ENCODE results near the gene A3GALT2.

The A3GALT2 gene

GRCh38 chr1:33331444-33332356 is 10.8 kb upstream of the A3GALT2 start:
- no peak for DNase-seq (ENCODE audit: extremely low spot score)
- ChIA-PET CTCF (no interaction called here), POLR2A (no interaction called here)
- TF ChIP-seq NFRKB (IDR thresholded peaks at IDR 0.05): no peak
- TF ChIP-seq BHLHE40 (IDR thresholded peaks at IDR 0.05; ENCODE audit: borderline replicate concordance): no peak
- TF ChIP-seq LEF1 (IDR thresholded peaks at IDR 0.05; ENCODE audit: borderline replicate concordance): no peak
- no peak for TF ChIP-seq HDGF (IDR thresholded peaks at IDR 0.05; ENCODE audit: borderline replicate concordance)
- TF ChIP-seq ZNF384 (IDR thresholded peaks at IDR 0.05): no peak
- TF ChIP-seq CTBP1 (IDR thresholded peaks at IDR 0.05; ENCODE audit: borderline replicate concordance): no peak
- TF ChIP-seq SUZ12 (IDR thresholded peaks at IDR 0.05): no peak
- no peak for TF ChIP-seq ARNT (IDR thresholded peaks at IDR 0.05)
- TF ChIP-seq SP1 (IDR thresholded peaks at IDR 0.05): no peak
- TF ChIP-seq PKNOX1 (IDR thresholded peaks at IDR 0.05): no peak

GRCh38 chr1:33330906-33331305 is 10.0 kb upstream of the A3GALT2 start:
- ChIA-PET POLR2A (interaction anchor here (1.4 kb wide), 1 partner anchor 19 kb away, joined by 3 read pairs; no protein-coding TSS in a partner anchor), CTCF (no interaction called here)
- no peak for TF ChIP-seq HDGF (IDR thresholded peaks at IDR 0.05; ENCODE audit: borderline replicate concordance)
- TF ChIP-seq TARDBP (IDR thresholded peaks at IDR 0.05): no peak
- no peak for TF ChIP-seq SUZ12 (IDR thresholded peaks at IDR 0.05)
- no peak for TF ChIP-seq ELF4 (IDR thresholded peaks at IDR 0.05)
- no peak for TF ChIP-seq SP1 (IDR thresholded peaks at IDR 0.05)
- TF ChIP-seq PKNOX1 (IDR thresholded peaks at IDR 0.05): no peak
- no peak for TF ChIP-seq FOXM1 (IDR thresholded peaks at IDR 0.05; ENCODE audit: borderline replicate concordance)
- TF ChIP-seq LEF1 (IDR thresholded peaks at IDR 0.05; ENCODE audit: borderline replicate concordance): no peak
- TF ChIP-seq FOXA1 (IDR thresholded peaks at IDR 0.05): no peak
- no peak for TF ChIP-seq ARNT (IDR thresholded peaks at IDR 0.05)
- TF ChIP-seq L3MBTL2 (conservative IDR thresholded peaks at IDR 0.05): no peak
- TF ChIP-seq FOXK2 (IDR thresholded peaks at IDR 0.05): no peak
- TF ChIP-seq CTBP1 (IDR thresholded peaks at IDR 0.05; ENCODE audit: borderline replicate concordance): no peak
- no peak for TF ChIP-seq ZNF384 (IDR thresholded peaks at IDR 0.05)
- TF ChIP-seq BHLHE40 (IDR thresholded peaks at IDR 0.05; ENCODE audit: borderline replicate concordance): no peak
- no peak for TF ChIP-seq NFRKB (IDR thresholded peaks at IDR 0.05)
- DNase-seq (ENCODE audit: extremely low spot score): no peak

GRCh38 chr1:33330361-33330890 is 9.5 kb upstream of the A3GALT2 start:
- no peak for TF ChIP-seq ARNT (IDR thresholded peaks at IDR 0.05)
- TF ChIP-seq ZNF384 (IDR thresholded peaks at IDR 0.05): no peak
- TF ChIP-seq HDGF (IDR thresholded peaks at IDR 0.05; ENCODE audit: borderline replicate concordance): no peak
- no peak for TF ChIP-seq BHLHE40 (IDR thresholded peaks at IDR 0.05; ENCODE audit: borderline replicate concordance)
- no peak for TF ChIP-seq FOXA1 (IDR thresholded peaks at IDR 0.05)
- TF ChIP-seq FOXK2 (IDR thresholded peaks at IDR 0.05): no peak
- TF ChIP-seq FOXM1 (IDR thresholded peaks at IDR 0.05; ENCODE audit: borderline replicate concordance): no peak
- no peak for TF ChIP-seq SP1 (IDR thresholded peaks at IDR 0.05)
- no peak for TF ChIP-seq NFRKB (IDR thresholded peaks at IDR 0.05)
- no peak for TF ChIP-seq TARDBP (IDR thresholded peaks at IDR 0.05)
- no peak for TF ChIP-seq L3MBTL2 (conservative IDR thresholded peaks at IDR 0.05)

GRCh38 chr1:33329600-33330305 is 8.9 kb upstream of the A3GALT2 start:
- CTCF ChIA-PET: no interaction called here
- no peak for DNase-seq (ENCODE audit: extremely low spot score)
- POLR2A ChIA-PET: interaction anchor here (1.4 kb wide), 1 partner anchor 20 kb away, joined by 3 read pairs; no protein-coding TSS in a partner anchor
- TF ChIP-seq HDGF (IDR thresholded peaks at IDR 0.05; ENCODE audit: borderline replicate concordance): no peak
- no peak for TF ChIP-seq PKNOX1 (IDR thresholded peaks at IDR 0.05)
- TF ChIP-seq FOXA1 (IDR thresholded peaks at IDR 0.05): no peak
- no peak for TF ChIP-seq NFRKB (IDR thresholded peaks at IDR 0.05)
- TF ChIP-seq FOXM1 (IDR thresholded peaks at IDR 0.05; ENCODE audit: borderline replicate concordance): no peak
- no peak for TF ChIP-seq L3MBTL2 (conservative IDR thresholded peaks at IDR 0.05)
- no peak for TF ChIP-seq CTBP1 (IDR thresholded peaks at IDR 0.05; ENCODE audit: borderline replicate concordance)
- no peak for TF ChIP-seq SUZ12 (IDR thresholded peaks at IDR 0.05)
- TF ChIP-seq FOXK2 (IDR thresholded peaks at IDR 0.05): no peak
- no peak for TF ChIP-seq TARDBP (IDR thresholded peaks at IDR 0.05)
- no peak for TF ChIP-seq ARNT (IDR thresholded peaks at IDR 0.05)
- TF ChIP-seq ELF4 (IDR thresholded peaks at IDR 0.05): no peak
- no peak for TF ChIP-seq SP1 (IDR thresholded peaks at IDR 0.05)
- no peak for TF ChIP-seq LEF1 (IDR thresholded peaks at IDR 0.05; ENCODE audit: borderline replicate concordance)
- TF ChIP-seq BHLHE40 (IDR thresholded peaks at IDR 0.05; ENCODE audit: borderline replicate concordance): no peak

More at GRCh38 chr1:33330361-33330890, 9.5 kb upstream of the A3GALT2 start:
- ChIA-PET POLR2A (interaction anchor here (1.4 kb wide), 1 partner anchor 19 kb away, joined by 3 read pairs; no protein-coding TSS in a partner anchor), CTCF (no interaction called here)
- DNase-seq (ENCODE audit: extremely low spot score): no peak

GRCh38 chr1:33328817-33329216 is 7.9 kb upstream of the A3GALT2 start:
- ChIA-PET POLR2A (no interaction called here), CTCF (no interaction called here)
- TF ChIP-seq SP1 (IDR thresholded peaks at IDR 0.05): no peak
- no peak for TF ChIP-seq BHLHE40 (IDR thresholded peaks at IDR 0.05; ENCODE audit: borderline replicate concordance)
- TF ChIP-seq ARNT (IDR thresholded peaks at IDR 0.05): no peak
- no peak for TF ChIP-seq FOXK2 (IDR thresholded peaks at IDR 0.05)
- no peak for TF ChIP-seq TARDBP (IDR thresholded peaks at IDR 0.05)
- TF ChIP-seq PKNOX1 (IDR thresholded peaks at IDR 0.05): no peak
- TF ChIP-seq CTBP1 (IDR thresholded peaks at IDR 0.05; ENCODE audit: borderline replicate concordance): no peak
- TF ChIP-seq SUZ12 (IDR thresholded peaks at IDR 0.05): no peak
- no peak for TF ChIP-seq FOXA1 (IDR thresholded peaks at IDR 0.05)
- TF ChIP-seq ELF4 (IDR thresholded peaks at IDR 0.05): no peak
- DNase-seq (ENCODE audit: extremely low spot score): no peak

All from HEK293T (cell line).